ENCODE data around the gene KRT7.
"Not testable (repeated sequence)": the region's sequence is repeated elsewhere in the genome, so short reads cannot be mapped to it uniquely, and the experiment has no call there.

KRT7 gene

DNA sequence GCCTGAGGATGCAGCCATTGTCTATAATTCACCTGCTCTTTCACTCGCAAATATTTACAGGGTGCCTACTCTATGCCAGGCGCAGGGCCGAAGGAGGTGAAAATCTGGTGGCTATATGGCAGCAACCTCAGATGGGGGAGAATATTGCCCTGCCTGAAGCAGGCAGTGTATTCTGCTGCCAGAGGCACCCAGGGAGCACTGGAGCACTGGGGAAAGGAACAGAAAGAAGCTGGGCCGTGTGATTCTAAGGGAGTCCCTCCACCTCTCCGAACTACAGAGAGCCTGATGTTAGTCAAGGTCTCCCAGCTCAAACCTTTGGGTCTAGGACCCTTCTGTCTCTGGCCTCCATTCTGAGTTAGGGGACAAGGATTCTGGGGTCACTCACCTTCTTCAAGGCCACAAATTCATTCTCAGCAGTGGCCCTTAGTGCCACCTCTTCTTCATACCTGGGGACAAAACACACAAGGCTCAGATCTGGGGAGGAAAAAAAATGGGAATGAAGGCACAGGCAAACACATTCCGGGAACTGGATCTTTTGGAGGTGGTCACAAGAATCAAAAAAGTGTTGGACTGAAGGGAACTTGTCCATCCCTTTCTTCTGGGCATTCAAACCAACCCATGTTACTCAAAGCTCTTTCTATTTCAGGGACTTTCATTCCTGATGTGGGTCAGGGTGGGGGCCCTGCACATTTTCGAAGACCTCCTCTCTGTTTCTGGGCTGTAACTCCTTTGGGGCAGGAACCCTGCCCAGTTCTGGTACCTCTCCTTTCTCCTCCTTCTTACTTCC is 22.1 kb downstream of the KRT7 start:
- no peak for DNase-seq

DNA sequence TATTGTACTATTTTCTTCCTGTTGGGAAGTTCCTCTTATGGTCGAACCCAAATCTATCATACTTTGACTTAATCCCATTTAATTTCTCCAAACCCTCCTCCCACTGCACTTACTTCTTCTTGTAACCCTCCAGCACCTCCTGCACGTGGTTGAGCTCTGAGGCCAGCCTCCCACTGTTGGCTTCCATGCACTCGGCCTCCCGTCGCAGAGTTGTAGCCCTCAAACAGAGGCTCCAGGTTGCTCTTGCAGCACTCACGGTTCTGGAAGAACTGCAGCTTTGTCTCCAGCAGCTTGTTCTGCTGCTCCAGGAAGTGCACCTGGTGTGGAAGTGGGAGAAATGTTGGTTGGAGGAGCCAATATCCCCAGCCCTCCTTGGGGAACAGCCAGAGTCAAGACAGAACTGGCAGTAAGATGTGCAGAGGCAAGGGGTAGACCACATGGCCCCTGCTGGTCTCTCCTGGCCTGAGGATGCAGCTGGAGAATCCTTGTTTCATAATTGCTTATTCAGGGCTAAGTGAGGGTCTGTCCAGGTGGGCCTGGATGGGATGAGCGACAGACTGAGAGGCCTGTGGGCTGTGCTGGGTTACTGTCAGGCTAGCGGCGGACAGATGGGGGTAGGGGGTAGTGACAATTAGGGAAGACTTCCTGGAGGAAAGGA is 23.0 kb downstream of the KRT7 start:
- DNase-seq = no peak

DNA sequence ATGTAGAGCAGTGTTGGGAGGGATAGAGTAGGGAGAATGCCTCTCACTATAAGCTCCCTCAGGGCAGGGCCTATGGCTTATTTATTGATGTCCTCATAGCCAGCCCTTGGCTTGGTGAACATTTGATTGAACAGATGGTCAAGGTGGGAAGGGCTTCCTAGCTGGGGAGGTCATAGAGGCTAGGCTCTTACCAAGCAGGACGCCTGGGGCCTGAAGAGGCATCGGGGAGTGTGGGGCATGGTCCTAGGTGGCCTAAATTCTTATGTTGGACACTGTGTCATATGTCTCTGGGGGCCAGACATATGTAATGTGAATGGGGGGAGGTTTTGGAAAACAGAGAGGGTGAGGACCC is 23.5 kb downstream of the KRT7 start:
- DNase-seq = no peak

DNA sequence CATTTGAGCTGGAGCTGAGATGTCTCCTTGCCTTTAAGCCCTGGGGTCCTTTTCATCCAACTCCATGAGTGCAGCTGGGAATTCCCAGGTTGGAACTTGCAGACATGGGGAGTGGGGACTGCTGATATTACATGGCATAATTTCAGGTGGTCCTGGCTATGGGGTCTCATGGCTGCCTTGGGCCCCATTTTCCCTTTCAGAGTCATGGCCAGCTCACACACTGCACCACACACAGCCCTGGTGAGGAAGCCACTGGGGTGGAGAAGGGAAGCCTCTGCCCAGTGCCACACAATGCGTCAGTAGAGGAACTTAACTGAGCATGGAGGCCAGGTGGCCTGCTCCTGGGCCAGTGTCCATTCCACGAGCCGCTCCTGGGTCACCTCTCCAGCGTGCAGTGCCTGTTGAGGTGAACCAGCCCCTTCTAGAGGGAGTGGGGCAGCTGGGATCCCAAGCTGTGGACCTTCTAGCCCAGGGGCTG is 24.1 kb downstream of the KRT7 start:
- no peak for DNase-seq

DNA sequence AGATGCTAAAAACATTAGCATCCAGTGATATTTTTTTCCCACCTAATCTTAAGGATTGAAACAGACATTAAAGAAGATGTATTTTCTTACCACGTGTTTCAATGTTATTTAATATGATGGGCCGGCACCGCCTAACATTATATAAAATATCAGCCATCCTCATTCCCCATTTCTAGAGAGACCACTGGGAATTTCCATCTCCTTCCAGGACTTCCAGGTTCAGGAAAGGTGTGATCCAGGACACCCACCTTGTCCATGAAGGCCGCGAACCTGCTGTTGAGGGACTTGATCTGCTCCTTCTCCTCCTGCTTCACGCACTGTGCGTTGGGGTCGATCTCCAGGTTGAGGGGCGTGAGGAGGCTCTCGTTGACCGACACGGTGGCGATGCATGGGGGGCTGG is 24.9 kb downstream of the KRT7 start:
- DNase-seq = not testable (repeated sequence)

DNA sequence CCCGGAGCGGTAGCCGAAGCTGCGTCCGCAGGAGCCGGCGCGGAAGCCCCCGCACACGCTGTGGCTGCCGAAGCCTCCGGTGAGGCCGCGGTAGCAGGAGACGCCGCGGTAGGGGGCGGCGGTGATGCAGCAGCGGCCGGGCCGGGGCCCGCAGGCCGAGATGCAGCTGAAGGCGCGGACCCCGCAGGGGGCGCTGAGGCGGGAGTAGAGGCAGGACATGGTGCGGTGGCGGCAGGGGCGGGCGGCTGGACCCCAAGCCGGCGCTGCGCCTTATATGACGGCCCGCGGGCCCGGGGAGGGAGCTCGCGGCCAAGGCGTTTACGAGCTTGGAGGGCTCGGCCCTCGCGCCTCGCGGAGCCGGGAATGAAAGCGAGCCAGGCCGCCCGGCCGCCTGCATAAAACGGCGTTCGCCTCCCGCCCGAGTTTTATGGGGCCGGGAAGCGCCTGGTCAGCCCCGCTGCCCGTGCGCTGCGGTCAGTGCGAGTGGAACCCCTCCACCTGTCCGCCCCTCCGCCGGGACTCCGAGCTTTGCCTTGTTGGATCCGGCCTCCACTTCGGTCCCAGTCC is 25.4 kb downstream of the KRT7 start:
- DNase-seq = no peak

DNA sequence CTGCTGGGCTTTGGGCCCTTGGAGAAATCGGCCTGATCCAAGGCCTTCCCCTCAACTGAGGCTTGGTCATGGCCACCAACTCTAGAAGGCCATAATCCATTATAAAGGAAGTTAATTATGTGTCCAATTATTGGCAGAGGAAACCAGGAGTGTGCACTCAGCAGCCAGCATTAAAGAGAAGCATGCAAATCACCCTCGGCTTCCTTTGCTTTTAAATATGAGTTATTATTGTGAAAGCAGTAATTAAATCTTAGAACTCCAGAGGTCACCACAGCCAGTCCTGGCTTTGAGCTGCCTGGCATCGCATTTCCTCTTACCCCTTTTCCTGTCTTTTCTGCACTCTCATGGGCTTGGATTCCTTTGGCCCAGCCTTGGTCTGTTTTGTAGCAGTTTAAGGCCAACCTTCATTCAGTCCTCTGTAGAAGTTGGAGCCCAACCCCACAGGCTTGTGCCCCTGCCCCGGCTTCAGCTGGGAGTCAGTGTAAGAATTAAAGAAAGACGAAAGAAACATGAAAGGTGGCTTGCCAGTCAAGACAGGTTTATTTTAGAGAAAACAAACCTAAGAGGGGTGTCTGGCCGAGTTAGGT is 26.7 kb downstream of the KRT7 start:
- DNase-seq = no peak

DNA sequence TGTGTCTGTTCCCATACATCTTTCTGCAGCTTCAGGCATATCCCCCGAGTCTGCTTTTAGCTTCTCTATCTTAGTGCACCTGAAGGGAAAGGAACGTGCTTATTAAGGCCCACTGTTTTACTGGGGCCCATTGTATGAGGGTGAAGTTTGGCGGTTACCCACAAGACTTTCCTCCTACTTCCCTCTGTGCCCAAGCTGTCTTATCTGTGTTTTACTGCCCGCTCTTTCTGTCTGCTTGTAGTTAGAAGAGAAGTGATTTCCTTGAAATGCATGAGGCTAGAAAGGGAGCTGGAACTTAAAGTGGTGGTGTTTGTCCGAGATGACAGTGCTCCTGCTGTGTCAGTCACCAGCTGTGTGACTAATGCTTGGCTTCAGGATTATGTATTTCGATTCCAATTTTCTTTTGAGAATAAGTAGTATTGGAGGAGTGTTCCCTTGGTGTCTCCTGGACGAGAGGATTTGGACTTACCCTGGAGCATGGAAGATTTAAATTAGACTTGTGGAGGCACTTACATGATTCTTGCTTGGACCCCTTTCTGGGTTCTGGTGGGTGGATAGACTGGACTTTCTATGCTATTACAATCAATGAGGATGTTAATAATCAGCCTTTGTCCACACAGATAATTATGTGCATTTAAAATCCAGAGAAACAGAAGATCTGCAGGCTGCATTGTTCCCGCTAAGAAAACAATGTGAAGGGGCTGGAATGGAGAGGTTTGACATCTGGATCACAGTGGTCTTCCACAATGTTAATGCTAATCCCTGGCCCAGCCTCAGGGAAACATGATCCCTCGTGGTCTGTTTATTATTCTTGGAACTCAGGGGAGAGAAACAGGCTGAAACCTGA is 27.5 kb downstream of the KRT7 start:
- peak in 2 of 51 donors; percentile 53 to 65 for DNase-seq

DNA sequence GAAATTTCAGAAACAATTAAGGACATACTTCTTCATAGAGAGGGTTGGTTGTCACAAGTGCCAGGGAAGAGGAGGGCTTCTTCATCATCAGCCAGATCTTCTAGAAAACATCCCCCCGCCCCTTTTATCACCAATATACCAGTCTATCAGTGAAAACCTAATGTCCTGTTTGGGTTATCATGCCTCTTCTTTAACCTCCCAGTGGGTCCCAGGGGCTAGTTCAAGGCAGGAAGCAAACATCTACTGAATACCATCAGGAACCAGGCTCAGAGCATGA is 28.1 kb downstream of the KRT7 start:
- no peak for DNase-seq

DNA sequence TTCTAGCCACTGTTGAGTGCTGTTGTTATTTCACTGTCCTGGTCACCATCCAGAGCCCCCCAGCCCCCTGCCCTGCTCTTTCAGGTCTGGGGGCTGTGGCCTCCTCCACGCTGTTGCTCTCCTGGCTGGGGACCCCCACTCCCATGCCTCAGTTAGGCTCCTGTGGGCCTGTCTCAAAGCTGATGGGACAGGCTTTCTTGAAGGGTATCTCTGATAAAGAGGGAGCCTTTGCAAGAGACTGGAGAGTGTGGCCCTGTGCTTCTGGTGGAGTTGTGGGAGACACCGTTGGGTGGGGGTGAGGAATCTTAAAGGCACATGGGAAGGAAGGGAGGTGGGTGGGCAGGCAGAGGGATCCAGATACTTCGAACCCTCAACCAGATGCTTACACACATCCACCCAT is 29.2 kb downstream of the KRT7 start:
- DNase-seq = no peak

DNA sequence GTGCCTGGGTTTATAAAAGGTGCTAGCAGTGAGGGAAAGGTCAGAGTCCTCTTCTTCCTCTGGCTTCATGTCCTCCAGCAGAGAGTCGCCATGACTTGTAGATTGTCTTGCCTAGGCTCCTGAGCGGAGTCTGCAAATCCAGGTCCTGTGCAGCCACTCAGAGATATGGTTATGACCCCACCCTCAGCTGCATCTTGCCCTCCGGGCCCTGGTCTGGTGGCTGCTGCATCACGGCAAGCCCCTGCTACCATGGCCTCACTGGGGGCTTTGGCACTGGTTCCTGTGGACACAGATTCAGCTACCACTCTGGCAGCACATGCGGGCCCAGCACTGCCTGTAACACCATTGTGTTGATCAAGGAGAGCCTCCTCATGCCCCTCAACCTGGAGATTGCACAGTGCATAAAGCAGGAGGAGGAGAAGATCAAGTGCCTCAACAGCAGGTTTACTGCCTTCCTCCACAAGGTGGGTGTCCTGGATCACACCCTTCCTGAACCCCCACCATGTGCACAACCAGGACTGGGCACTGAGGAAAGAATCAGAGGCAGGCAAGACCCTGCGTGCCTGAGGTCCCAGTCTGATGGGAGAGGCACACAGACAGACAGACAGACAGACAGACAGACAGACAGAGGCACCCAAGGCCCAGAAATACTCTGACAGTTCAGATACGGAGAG is 30.9 kb downstream of the KRT7 start:
- no peak for DNase-seq

DNA sequence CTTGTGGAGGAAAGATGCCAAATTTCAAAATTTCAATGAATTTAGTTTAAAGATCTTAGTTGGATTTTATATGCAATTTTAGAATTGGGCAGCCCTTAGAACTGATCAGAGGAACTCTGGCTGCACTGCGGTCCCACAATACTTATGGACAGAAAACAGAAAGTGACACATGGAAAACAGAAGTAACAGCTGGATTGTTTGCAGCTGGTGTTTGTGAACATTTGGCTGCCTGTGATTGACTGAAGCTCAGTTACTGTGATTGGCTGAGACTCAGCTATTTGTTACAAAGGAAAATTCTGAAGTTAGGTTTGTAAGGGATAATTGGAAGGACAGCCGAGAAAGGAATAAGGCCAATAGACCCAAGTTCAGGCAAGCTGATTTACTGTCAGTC is 31.4 kb downstream of the KRT7 start:
- peak in 3 of 51 donors; percentile 6 to 32 (median 23) for DNase-seq

DNA sequence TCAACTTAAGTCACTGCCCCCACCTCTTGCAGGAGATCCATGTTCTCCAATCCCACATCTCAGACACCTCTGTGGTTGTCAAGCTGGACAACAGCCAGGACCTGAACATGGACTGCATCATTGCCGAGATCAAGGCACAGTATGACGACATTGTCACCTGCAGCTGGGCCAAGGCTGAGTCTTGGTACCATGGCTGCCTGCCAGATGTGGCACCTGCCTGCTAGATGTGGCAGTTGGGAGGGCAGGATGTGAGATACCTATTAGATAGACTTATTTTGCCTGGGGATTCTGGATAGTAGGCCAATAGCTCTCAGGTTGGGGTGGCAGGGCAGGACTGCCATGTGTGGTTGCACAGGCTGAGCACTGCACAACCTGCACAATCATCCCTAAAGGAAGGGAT is 33.5 kb downstream of the KRT7 start:
- DNase-seq = no peak

DNA sequence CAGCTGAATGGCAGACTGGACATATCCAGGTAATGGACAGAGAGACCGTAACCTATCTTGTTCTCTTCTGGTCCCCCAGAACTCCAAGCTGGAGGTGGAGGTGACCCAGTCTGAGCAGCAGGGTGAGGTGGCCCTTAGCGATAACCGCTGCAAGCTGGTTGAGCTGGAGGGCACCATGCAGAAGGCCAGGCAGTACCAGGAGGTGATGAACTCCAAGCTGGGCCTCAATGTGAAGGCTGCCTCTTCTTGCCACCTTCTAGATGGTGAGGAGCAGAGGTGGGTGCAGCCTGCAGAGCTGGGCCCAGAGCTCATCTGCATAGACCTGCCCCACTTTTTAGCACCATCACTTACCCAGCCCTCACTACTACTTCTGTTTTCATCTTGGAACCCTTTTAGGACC is 34.2 kb downstream of the KRT7 start:
- no peak for DNase-seq

DNA sequence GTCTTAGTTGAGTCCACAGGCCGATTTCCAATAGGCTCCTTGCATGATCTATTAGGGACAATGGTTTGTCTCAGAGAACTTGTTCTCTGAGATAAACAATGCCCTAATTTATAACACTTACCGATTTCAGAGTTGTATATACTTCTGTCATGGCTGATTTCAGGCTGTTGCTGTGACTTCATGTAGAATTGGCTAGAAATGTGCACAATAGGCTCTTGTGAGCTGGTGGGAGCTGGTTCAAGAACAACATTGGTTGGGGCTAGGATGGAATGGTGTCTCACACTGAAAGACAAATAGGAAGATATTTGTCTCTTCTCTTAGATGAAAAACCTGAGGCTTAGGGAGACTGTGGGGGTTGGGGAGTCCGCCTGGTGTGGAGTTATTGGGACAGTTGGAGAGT is 34.7 kb downstream of the KRT7 start:
- DNase-seq = peak in 2 of 51 donors; percentile 23 to 48

DNA sequence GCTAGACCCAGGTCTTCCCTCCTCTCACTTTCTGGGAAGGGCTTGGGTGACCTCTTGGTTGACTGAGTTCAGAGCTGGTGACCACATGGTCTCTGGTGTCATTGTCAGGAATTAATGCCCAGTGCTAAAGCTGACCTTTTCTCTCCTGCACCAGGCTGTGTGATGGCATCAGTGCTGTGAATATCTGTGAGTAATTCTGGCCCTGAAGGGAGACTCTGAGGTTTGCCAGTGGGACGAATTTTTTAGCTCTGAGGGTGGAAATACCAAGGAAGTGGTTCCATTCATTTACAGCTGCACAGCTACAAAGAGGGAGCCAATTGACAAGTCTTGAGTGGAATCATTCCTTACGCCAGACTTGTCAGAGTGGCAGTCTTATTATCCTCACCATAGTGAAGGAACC is 35.2 kb downstream of the KRT7 start:
- DNase-seq = no peak

DNA sequence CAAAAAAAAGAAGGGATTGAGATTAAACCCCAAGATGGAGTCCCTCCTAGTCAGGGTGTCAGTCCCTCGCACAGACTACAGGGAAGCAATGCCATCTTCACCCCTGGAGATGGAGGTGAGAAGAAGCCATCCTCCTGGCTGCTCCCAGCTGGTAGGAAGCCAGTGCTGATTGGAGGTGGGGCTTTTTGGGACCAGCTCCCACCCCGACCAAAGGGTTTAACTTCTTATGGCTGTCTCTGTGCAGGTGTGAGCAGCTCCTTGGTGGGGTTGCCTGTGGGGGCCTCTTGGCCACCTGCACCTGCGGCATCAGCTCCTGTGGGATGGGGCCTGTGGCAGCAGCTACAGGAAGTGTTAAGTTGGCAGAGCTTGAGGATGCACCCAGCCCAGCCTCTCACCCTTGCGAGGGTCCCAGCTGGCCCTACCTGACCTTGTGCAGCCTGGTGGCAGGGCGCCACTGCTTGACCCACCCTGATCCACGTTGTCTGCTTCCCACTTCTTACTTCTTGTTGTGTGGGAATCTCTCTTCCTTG is 37.6 kb downstream of the KRT7 start:
- no peak for DNase-seq

DNA sequence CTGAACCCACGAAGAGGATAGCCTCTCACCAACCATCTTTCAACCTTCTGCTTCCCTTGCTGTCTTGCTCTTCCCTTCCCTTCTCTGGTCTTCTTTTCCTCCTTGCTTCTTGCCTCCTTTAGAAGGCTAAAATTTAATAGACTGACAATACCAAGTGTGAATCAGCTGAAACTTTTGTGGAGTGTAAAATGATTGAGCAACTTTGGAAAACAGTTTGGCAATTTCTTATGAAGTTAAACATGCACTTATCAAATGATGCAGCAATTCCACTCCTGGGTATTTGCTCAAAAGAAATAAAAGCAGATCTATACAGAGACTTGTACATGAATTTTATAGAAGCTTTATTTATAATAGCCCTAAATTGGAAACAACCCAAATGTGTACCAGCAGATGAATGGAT is 38.1 kb downstream of the KRT7 start:
- no peak for DNase-seq

DNA sequence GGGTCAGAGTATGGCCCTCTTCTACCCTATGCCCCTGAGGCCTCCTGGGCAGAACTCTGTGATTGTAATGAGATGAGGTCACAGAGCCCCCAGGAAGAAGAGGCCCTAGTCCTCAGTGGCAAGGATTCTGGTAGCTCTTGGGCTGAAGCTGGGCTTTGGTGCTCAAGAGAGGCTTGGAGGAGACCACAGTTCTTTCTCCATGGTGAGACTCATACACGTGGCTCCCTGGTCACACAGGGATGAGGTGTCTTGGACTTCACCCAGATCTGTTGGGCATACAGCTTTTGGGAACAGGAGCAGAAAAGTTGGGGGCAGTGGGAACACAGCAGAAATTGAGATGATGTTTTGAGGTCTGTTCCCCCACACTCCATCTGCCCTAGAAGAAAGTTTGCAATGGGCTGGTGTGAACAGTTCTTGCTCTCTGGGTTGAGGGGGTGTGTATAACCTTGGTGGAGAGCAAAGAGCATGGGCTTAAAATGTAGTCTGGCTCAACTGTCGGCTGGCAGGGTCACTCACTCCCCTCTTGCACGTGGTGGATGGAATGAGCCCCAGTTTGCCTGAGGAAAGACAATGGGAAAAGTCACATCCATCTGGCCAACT is 41.6 kb downstream of the KRT7 start, which contains the start of gene KRT86:
Gene KRT86, plus strand, starts transcription at position 125 of the 600 bp plus-strand sequence. CDS start 27,272 bp downstream, outside the sequence.
- DNase-seq = no peak

DNA sequence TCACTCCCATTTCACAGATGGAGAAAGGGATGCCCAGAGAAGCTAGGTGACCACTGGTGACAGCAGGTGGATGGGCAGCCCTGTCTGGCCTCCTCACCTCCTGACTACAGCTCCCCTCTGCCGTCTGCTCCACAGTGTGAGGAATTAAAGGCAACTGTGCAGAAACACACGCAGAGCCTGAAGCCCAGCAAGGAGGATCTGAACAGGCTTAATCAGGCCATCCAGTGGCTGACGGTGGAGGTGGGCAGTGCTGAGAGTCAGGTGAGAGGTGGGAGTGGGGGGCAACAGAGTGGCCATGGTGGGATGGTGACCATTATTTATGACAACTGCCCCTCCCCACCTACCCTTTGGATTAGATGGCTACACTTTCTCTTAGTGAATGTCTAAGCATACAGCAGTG is 42.6 kb downstream of the KRT7 start:
- DNase-seq = no peak

Measured in hypothalamus (tissue), 51 donors.